GM21447 (cell line): ENCODE data around the gene DGKQ.

Experiments used
- ATAC-seq: cut with Tn5 transposase; IDR thresholded peaks from one replicate; pipeline ENCODE4 v1.9.1; 2021; ENCODE audit not compliant: unreplicated experiment

DGKQ gene

GRCh38 chr4:963276-964225, 9.8 kb downstream of the DGKQ start:
- ATAC-seq, result no peak

DNA sequence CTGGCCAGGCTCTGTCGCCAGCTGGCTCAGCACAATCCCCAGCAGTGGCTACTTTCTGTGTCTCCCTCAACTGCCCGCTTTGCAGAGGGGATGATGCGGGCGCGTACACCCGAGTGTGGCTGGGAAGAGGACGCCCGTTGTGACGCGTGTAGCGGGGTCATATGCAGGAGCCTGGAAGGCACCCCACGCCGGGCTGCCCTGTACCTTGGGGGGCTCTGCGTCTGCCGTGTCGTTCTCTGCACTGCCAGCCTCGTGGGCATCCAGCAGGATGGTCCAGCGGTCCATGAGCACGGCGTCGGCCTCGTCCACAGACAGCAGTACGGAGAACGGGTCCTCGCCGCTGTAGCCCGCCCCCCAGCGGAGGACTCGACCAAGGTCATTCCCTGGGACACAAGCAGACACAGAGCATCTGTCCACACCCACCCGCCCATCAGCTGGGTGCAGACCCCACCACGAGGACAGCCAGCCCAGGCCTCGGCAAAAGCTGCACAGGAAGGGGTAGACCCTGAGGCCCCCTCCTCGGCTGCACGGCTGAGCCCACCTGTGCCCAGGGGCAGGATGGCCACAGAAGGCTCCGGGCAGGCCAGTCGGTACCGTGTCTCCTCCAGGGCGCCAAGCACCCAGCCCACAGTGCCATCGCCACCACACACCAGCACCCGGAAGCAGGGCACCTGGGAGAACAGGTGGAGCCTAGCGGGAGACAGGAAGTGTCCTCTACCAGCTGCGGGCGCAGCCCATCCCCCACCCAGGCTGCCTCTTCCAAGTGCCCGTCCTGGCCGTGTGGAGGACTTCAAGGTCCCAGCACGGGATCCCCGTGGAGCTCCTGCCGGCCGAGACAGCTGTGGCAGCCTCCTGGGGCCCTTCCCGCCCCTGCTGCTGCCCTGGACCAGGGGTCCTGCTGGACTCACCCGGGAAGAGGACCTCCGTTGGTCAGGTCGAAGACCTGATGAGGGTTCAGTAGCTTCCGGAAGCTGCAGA, 10.8 kb downstream of the DGKQ start:
- ATAC-seq, result no peak

DNA sequence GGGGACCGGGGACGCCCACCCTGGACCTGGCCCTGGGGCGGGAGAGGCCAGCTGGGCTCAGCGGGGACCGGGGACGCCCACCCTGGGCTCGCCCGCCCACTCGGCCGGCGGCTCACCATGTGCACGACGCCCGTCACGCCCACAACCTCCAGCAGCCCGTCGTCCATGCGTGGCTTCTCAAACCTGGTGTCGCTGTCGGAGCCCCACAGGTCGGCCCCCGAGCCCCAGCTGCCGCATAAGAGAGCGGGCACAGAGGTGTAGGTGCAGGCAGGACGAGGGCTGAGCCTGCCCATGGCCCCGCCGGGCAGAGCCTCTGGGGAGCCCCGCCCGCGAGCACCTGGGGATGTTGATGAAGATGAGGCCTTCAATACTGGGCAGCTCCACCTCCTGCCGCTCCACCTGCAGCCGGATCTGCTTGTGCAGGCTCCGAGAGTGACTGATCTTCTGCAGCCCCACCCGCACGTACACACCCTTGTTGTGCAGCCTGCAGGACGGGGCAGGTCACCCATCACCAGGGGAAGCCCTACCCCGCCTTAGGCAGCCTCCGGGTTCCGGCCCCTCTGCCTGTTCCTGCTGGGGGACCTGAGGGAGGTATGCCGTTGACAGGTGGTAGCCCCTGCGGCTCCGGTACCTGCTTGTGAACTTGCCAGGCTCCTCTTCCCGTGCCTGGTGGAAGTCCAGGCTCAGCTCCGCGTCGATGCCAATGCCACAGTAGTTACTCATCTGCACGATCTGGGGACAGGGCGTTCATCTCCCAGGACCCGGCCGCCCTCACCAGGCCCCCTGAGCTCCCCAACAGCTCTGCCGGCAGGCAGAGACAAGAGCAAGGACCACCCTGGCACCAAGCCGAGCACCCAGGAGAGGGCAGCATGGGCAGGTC, 11.8 kb downstream of the DGKQ start:
- no peak for ATAC-seq

- ATAC-seq, result no peak
Measured at GRCh38 chr4:960636-961350, 12.6 kb downstream of the DGKQ start.

- ATAC-seq, result no peak
Measured at GRCh38 chr4:960140-960635, 13.2 kb downstream of the DGKQ start.

GRCh38 chr4:959338-960139, 13.8 kb downstream of the DGKQ start:
- ATAC-seq, result no peak

DNA sequence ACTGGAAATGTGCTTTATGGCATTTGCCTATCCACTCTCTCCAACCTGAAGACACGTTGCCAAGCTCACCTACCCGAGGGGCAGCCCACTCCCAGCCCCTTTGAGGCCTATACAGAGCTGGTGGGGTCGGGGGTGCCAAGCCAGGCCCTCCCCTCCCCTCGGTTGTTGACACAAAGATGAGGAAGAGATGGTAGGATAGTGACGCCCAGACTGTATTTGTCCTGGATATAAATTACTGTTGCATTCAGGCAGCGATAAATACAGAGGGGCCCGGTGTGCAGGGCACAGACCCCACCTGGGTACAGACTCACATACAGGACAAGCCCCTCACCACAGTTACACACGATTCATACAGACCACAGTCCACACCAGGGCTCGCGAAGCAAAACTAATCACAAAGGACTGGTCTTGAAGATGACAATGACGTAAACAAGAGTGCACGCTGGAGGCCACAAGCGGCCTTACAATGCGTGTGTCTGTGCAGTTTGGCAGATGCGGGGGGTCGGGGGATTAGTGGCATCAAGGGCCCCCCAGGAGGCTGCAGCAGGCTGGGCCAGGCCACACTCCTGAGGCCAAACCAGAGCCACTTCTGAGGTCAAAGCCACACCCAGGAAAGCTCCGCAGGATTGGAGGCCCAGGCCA, 14.6 kb downstream of the DGKQ start:
- no peak for ATAC-seq

DNA sequence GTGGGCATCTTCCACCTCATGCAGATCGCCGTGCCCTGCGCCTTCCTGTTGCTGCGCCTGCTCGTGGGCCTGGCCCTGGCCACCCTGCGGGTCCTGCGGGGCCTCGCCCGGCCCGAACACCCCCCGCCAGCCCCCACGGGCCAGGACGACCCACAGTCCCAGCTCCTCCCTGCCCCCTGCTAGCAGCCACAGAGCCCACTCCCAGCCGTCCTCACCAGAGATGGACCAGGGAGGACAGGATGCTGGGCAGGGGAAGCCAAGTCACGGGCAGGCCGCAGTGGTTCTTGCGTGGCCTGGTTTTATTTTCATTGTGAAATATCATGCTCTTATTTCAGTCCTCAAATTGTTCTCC, 15.1 kb downstream of the DGKQ start:
- no peak for ATAC-seq

- no peak for ATAC-seq
Measured at GRCh38 chr4:957581-958313, 15.6 kb downstream of the DGKQ start.

DNA sequence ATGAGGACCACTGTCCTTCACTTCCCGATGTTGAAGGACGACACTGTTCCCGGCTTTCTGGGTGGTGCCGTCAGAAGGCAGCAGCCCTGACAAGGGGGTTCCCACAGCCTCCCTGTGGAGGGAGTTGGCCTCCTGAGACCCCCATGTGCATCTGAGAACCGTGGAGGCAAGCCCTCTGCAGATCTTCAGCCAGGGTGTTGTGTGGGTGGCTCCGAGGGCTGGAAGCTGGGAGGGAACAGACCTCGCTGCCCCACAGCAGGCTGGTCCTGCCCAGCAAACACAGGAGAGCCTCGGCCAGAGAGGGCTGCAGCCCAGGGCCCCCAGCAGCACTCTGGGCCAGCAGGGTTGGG, 16.2 kb downstream of the DGKQ start:
- no peak for ATAC-seq

DNA sequence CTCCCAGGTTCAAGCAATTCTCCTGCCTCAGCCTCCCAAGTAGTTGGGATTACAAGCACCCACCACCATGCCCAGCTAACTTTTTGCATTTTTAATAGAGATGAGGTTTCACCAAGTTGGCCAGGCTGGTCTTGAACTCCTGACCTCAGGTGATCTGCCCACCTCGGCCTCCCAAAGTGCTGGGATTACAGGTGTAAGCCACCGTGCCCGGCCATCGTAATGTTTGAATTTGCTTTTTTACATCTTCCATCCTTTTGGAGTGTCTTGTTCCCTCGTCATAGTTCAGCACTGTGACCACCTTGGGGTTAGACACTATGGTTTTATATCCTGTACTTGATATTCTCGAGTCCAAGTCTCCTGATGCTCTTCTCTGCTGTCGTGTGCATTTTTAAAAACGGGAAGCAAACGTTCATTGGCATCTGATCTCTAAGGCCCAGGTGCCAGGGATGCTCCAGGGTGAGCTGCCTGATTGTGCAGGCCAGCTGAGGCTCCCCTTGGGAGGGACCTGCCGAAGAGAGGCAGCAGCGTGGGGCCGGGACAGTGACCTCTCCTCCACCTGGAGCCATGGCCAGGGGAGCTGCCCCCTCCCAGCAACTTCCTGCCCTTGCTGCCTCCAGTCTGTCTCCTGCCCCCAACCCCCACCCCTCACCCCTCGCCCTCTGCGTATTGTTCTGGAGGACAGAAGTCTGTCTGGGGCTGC, 16.7 kb downstream of the DGKQ start:
- no peak for ATAC-seq

GRCh38 chr4:955931-956381, 17.4 kb downstream of the DGKQ start:
- ATAC-seq, result no peak

- no peak for ATAC-seq
Measured at GRCh38 chr4:955161-955921, 18.0 kb downstream of the DGKQ start.

DNA sequence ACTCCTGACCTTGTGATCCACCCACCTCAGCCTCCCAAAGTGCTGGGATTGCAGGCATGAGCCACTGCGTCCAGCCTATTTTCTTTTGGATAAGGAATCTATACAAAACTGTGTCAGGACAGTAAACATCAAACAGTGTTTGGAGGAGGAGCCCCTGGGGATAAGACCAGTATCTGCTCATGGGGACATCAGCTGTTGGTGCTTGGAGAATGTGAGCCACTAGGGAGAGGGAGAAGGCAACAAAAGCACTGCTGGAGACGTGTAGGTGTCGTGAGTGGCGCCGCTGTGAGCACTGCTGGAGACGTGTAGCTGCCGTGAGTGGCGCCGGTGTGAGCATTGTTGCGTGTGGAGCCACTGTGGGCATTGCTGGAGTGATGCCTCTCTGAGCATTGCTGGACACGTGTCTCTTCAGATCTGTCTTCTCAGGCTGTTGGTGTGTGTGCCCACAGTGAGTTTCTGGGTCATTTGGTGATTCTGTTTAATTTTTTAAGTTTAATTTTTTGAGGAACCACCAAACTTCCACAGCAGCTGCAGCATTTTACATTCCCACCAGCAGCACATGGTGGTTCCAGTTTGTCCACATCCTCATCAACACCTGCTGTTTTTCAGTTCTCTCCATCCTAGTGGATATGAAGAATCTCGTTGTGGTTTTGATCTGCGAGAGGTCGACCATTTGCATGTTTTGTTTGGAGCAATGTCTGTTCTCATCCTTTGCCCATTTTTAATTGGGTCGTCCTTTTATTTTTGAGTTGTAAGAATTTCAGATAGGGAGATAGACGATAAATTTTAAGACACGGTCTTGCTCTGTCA, 19.0 kb downstream of the DGKQ start:
- ATAC-seq, result no peak

DNA sequence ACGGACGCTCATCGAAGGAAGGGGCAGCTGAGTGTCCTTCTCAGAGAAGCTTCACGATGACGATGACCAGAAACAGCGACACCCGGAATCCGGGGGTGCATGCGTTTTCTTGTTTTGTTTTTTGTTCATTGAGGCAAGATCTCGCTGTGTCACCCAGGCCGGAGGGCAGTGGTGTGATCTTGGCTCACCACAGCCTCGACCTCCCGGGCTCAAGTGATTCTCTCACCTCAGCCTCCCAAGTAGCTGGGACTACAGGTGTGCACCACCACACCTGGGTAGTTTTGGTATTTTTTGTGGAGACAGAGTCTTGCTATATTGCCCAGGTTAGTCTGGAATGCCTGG, 19.8 kb downstream of the DGKQ start:
- no peak for ATAC-seq
